Erythroblast (primary cell): ENCODE results near the gene SLC27A6.

ENCODE experiments used
- GATA1 ChIP-seq: IDR thresholded peaks from 2 replicates; pipeline ENCODE4 v1.6.1; 2011; ENCODE audit warnings: low read depth, mild to moderate bottlenecking, control low read depth, low read length, moderate library complexity
- POLR2A ChIP-seq: IDR thresholded peaks from 2 replicates; pipeline ENCODE4 v1.6.1; 2011; ENCODE audit warnings: mild to moderate bottlenecking, low read length

DNA sequence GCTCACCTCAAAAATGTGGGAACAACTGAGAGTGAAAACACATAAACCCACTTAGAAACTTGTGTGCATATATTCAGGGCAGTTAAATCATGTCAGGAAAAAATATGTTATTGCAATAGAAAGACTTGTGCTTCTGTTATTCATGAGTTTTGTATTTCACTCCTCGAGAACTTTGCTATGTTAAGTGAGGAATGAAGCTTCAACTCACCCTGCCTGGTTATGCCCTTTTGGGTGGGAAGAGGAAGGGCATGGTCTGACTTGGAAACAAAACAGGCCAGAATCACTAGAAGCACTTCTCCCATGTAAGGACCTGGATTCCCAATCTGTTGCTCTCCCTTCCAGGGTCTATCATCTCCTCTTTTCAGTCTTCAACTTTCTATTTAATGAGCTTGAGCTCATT lies 14.5 kb downstream of the SLC27A6 start:
- TF ChIP-seq POLR2A: no peak
- TF ChIP-seq GATA1: no peak
